Glutamatergic neuron (in vitro differentiated cells): ENCODE measurements around the gene SNX8. TPM values are rescaled to one million over a fixed set of nuclear protein-coding genes. Genes with fewer than 3 reads are reported as not detected.
"Not testable (repeated sequence)": the region's sequence is repeated elsewhere in the genome, so short reads cannot be mapped to it uniquely, and the experiment has no call there.

ENCODE experiments used
- DNase-seq: peaks from one replicate; pipeline ENCODE4 v3.0.0; 2022
- H3K27ac Mint-ChIP-seq: one replicate; pipeline ENCODE4 v1.8.0; 2020; ENCODE audit warnings: mild to moderate bottlenecking, mixed read lengths, inconsistent platforms; ENCODE audit not compliant: unreplicated experiment
- H3K27me3 Mint-ChIP-seq: one replicate; pipeline ENCODE4 v1.8.0; 2020; ENCODE audit warnings: mild to moderate bottlenecking, moderate library complexity, mixed read lengths, inconsistent platforms; ENCODE audit not compliant: unreplicated experiment
- H3K36me3 Mint-ChIP-seq: one replicate; pipeline ENCODE4 v1.8.0; 2020; ENCODE audit warnings: mild to moderate bottlenecking, mixed read lengths, inconsistent platforms; ENCODE audit not compliant: unreplicated experiment
- H3K4me1 Mint-ChIP-seq: one replicate; pipeline ENCODE4 v1.8.0; 2020; ENCODE audit warnings: mild to moderate bottlenecking, low read depth, mixed read lengths, inconsistent platforms; ENCODE audit not compliant: unreplicated experiment
- H3K4me3 Mint-ChIP-seq: one replicate; pipeline ENCODE4 v1.8.0; 2020; ENCODE audit warnings: mild to moderate bottlenecking, mixed read lengths, inconsistent platforms; ENCODE audit not compliant: unreplicated experiment
- H3K9me3 Mint-ChIP-seq: one replicate; pipeline ENCODE4 v1.8.0; 2020; ENCODE audit warnings: mild to moderate bottlenecking, moderate library complexity, mixed read lengths, inconsistent platforms; ENCODE audit not compliant: unreplicated experiment
- total RNA-seq: library from RNA; stranded (reverse); fragmentation: NEBNext Ultra II Directional; extraction: Animal tissue kit (Norgen Biotek cat#: 25700); gene quantifications from one replicate; pipeline ENCODE4 v1.2.1, GENCODE V29; 2021; ENCODE audit not compliant: unreplicated experiment
- TF ChIP-seq, protein P1 (sequence below): fragments of 200-600 bp; sonication (generic); IDR thresholded peaks from one replicate; pipeline ENCODE4 v1.5.0; 2021; ENCODE audit not compliant: partially characterized antibody, unreplicated experiment

SNX8 gene
- total RNA-seq, 1 donor from 2014 or later, result 22.2 TPM

DNA sequence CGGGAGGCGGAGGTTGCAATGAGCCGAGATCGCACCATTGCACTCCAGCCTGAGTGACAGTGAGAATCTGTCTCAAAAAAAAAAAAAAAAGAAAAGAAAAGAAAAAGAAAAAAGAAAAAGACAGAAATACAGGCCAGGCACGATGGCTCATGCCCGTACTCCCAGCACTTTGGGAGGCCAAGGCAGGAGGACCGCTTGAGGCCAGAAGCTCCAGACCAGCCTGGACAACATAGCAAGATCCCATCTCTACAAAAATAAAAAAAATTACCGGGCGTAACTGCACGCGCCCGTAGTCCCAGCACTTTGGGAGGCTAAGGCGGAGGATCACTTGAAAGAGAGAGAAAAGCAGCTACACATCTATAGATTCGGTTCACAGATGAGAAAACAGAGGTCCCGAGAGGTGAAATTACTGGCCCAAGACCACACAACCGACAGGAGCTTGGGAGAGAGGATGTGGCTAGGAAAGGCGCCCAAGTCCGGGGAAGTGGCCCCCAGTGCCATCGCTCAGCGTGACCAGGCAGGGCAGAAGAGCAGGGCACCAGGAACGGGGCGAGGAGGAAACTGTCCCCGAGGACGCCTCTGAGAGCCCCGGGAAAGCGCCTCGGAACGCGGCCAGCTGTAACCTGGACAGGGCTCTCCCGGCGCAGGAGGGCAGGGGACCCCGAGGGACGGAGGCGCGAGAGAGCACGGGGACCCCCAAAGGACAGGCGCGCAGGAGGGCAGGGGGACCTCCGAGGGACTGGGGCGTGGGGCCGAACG, 612 bp downstream of the SNX8 start:
- DNase-seq, result no peak
- Mint-ChIP-seq H3K27me3 (peaks cover 8% of the 10 kb centered on the region), H3K9me3 (peaks cover 4% of the 10 kb centered on the region), H3K27ac (peak overlapping the region; percentile 68), H3K4me3 (peak overlapping the region; percentile 95), H3K36me3 (no peaks in the 10 kb centered on the region), H3K4me1 (no peaks in the 10 kb centered on the region)
- TF ChIP-seq, protein P1, sequence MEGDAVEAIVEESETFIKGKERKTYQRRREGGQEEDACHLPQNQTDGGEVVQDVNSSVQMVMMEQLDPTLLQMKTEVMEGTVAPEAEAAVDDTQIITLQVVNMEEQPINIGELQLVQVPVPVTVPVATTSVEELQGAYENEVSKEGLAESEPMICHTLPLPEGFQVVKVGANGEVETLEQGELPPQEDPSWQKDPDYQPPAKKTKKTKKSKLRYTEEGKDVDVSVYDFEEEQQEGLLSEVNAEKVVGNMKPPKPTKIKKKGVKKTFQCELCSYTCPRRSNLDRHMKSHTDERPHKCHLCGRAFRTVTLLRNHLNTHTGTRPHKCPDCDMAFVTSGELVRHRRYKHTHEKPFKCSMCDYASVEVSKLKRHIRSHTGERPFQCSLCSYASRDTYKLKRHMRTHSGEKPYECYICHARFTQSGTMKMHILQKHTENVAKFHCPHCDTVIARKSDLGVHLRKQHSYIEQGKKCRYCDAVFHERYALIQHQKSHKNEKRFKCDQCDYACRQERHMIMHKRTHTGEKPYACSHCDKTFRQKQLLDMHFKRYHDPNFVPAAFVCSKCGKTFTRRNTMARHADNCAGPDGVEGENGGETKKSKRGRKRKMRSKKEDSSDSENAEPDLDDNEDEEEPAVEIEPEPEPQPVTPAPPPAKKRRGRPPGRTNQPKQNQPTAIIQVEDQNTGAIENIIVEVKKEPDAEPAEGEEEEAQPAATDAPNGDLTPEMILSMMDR, result no peak

DNA sequence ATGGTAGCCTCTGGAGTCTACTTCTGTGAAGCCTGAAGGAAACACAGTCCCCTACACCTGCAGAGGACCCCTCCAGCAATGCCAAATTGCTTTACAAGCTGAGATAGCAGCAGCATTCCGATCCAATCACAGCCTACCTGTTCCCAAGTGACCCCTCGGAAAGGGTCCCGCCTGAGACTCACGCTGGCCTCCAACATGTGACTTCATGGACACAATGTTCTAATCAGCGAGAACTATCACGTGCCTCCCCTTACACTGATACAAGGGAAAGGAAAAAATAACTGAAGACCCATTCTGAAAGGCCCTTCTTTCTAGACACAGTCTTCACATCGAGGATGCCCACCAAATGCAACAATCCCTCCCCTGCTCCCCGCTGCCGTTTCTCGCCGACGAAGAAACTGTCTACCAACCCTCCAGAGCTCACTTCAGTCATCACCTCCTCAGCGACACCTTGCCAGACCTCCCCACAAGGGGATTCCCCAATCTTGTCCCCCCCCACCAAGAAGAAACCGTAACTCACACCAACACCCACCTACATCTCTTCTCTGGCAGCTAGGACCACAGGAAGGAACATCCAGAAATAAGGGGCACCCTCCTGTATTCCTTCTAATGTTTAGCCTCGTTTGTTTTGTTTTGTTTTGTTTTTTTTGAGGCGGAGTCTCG, 1.8 kb downstream of the SNX8 start:
- no peak for DNase-seq
- H3K9me3 Mint-ChIP-seq, result peaks cover 4% of the 10 kb centered on the region
- peaks cover 7% of the 10 kb centered on the region for H3K27me3 Mint-ChIP-seq
- TF ChIP-seq, protein P1, result no peak
- H3K27ac Mint-ChIP-seq, result no peak overlapping the region
- no peaks in the 10 kb centered on the region for H3K36me3 Mint-ChIP-seq
- peak overlapping the region; percentile 47 for H3K4me3 Mint-ChIP-seq
- no peaks in the 10 kb centered on the region for H3K4me1 Mint-ChIP-seq

DNA sequence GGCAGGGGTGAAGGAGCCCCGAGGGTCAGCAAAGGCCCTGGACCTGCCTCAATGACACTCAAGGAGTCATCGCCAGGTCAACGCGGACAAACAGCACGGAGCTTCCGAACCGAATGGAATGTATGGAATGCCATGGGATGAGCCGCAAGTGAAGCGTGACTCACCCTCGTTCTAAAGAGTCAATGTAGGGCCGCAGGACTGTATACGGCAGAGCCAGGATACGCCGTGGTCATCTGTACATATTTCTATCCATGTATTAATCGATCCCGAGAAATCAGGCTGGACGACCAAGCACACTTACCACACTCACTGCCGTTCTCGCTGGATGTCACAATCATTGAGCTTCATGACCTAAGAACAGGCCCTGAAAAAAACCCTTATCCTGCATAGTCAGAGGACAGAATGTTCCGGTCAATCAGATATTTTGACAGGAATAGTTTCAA, 4.3 kb downstream of the SNX8 start:
- H3K4me1 Mint-ChIP-seq, result no peaks in the 10 kb centered on the region
- no peak overlapping the region for H3K27ac Mint-ChIP-seq
- no peak for DNase-seq
- H3K4me3 Mint-ChIP-seq, result no peak overlapping the region
- H3K27me3 Mint-ChIP-seq, result peaks cover 5% of the 10 kb centered on the region
- H3K9me3 Mint-ChIP-seq, result peaks cover 4% of the 10 kb centered on the region
- TF ChIP-seq, protein P1, result no peak
- no peaks in the 10 kb centered on the region for H3K36me3 Mint-ChIP-seq

DNA sequence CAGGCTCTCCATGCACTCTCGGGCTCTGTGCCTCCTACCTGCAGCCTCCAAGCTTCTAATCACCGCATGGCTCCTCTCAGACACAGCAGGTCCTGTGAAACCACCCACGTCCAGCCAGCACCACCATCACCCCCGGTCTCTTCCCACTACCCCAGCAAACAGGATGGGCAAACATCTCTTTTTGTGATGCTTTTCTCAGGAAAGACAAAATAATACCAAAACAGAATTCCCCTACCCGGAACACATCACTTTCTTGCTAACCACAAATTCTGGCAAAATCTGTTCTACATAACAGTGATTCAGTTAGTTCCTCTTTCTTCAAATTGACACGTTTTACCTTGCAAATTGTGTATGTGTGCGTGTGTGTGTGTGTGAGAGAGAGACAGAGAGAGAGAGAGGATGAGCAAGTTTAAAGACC, 6.5 kb downstream of the SNX8 start:
- Mint-ChIP-seq H3K27ac (no peak overlapping the region), H3K4me3 (no peak overlapping the region), H3K36me3 (no peaks in the 10 kb centered on the region), H3K9me3 (peaks cover 2% of the 10 kb centered on the region), H3K4me1 (no peaks in the 10 kb centered on the region), H3K27me3 (peaks cover 2% of the 10 kb centered on the region)
- TF ChIP-seq, protein P1, result no peak
- DNase-seq, result no peak

DNA sequence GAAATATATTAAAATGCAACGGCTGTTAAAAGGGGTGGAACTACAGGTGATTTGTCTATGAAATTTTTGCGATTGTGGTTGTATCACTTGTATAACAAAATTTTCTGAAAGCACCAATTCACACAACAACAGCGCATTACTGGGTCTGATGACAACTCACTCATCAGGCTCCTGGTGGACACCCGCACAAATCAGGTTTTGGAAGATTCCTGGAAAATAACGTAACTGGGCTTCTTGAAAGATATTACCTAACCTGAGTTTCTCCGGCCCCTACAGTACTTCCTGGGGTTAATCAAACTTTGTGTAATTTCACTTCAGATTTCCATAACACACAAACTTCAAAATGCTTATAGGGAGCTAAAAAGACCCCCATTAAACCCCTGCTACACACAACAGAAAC, 7.6 kb downstream of the SNX8 start:
- no peaks in the 10 kb centered on the region for H3K4me1 Mint-ChIP-seq
- no peak for DNase-seq
- H3K9me3 Mint-ChIP-seq, result no peaks in the 10 kb centered on the region
- H3K27ac Mint-ChIP-seq, result no peak overlapping the region
- H3K36me3 Mint-ChIP-seq, result no peaks in the 10 kb centered on the region
- H3K27me3 Mint-ChIP-seq, result no peaks in the 10 kb centered on the region
- no peak overlapping the region for H3K4me3 Mint-ChIP-seq
- TF ChIP-seq, protein P1, result no peak

DNA sequence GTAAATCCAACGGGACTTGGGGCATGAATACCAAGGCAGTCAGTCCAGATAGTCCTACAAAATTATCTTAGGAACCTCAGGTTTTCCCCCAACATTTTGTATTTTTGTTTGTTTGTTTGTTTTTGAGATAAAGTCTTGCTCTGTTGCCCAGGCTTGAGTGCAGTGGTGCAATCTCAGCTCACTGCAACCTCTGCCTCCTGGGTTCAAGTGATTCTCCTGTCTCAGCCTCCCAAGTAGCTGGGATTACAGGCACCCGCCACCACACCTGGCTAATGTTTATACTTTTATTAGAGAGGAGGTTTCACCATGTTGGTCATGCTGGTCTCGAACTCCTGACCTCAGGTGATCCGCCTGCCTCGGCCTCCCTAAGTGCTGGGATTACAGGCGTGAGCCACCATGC, 9.0 kb downstream of the SNX8 start:
- H3K9me3 Mint-ChIP-seq, H3K27ac Mint-ChIP-seq, H3K27me3 Mint-ChIP-seq, H3K4me3 Mint-ChIP-seq, H3K4me1 Mint-ChIP-seq, DNase-seq, H3K36me3 Mint-ChIP-seq: not testable (repeated sequence)

DNA sequence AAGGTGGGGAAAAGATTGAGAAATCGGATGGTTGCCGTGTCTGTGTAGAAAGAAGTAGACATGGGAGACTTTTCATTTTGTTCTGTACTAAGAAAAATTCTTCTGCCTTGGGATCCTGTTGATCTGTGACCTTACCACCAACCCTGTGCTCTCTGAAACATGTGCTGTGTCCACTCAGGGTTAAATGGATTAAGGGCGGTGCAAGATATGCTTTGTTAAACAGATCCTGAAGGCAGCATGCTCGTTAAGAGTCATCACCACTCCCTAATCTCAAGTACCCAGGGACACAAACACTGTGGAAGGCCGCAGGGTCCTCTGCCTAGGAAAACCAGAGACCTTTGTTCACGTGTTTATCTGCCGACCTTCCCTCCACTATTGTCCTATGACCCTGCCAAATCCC, 10.7 kb downstream of the SNX8 start:
- not testable (repeated sequence) for H3K27ac Mint-ChIP-seq, H3K4me1 Mint-ChIP-seq, H3K4me3 Mint-ChIP-seq, DNase-seq, H3K27me3 Mint-ChIP-seq, H3K36me3 Mint-ChIP-seq, H3K9me3 Mint-ChIP-seq
